TTC549 (cell line): ENCODE data around the gene RRAD.
"Not testable (repeated sequence)": the region's sequence is repeated elsewhere in the genome, so short reads cannot be mapped to it uniquely, and the experiment has no call there.

Source experiments
- FAIRE-seq: peaks from 2 replicates; lab custom pipeline; 2012; peaks lifted over from hg19 to GRCh38; lab: Jason Lieb, UNC

The RRAD gene

DNA sequence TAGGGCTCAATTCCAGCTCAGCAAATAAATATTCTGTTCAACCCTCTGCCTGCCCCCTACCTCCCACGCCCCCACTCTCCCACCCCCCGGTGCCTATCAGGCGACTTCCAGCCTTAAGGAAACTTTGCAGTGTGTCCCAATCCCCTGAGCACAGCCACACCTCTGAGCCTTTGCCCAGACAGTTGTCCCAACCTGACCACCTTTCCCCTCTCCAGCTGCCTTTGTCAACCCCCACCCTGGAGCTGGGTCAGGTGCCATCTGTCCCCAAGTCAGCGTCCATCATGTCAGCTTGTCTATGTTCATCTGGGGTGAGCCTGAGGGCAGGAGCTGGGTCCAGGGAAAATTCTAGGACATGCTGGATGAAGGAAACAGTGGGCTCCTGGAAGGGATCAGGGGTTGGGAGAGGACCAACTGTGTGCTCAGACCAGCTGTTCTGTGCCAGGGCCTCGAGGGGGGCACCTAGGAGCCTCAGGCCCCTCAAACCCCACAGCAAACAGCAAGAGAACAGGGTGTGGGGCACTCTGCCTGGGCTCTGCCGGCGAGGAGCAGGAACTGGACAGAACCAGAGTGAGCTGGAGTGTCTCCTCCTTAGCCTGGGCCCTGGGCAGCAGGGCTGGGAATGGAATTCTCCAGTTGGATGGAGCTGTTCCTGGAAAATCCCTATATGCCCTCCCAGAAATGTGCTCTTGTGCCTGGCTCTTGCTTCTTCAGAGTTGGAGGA is 24.5 kb downstream of the RRAD start:
- no peak for FAIRE-seq

GRCh38 chr16:66899945-66900710 is 25.2 kb downstream of the RRAD start:
- FAIRE-seq = no peak

DNA sequence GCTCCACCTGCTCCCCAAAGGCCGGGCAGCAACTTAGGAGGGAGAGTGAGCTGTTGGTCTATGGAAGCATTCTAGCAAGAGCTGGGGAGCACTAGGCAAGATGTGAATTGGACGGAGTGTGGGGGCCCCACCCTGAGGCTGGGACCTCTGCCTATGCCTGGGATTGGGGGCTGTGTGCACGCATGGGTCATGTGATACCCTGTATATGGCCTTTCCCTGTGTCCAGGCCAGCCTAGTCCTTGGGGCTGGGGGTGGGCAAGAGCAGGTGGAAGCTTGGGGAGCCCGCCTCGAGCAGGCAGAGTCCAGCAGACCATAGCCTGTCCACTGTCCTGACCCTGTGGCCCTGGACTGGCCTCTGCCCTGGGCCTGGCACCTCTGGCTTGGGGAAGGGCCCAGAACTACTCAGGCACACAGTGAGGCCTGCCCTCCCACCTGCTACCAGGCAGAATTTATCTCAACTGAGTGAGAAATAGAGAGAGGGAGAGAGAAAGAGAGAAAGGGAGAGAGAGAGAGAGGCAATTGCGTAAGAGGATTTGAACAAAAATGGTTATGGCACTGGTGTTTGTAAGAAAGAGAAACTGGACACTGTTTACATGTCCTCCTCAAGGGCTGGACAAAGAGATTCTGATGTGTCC is 25.9 kb downstream of the RRAD start:
- no peak for FAIRE-seq

DNA sequence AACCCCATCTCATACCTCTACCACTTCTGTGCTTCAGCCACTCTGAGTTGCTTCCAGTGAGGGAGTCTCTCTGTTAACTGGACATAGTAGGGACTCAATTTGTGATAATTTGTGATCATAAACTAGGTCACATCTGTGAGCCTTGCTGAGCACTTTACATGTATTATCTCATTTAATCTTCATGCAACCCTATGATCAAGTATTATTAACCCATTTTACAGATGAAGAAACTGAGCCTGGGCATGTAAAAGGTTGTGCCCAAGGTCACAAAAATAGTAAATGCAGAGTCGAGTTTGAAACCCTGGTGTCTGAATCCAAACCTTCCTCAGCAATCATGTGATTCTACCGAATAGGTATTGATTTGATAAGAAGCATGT is 26.4 kb downstream of the RRAD start:
- FAIRE-seq = no peak

- no peak for FAIRE-seq
Observed at GRCh38 chr16:66898207-66898606, 27.1 kb downstream of the RRAD start.

DNA sequence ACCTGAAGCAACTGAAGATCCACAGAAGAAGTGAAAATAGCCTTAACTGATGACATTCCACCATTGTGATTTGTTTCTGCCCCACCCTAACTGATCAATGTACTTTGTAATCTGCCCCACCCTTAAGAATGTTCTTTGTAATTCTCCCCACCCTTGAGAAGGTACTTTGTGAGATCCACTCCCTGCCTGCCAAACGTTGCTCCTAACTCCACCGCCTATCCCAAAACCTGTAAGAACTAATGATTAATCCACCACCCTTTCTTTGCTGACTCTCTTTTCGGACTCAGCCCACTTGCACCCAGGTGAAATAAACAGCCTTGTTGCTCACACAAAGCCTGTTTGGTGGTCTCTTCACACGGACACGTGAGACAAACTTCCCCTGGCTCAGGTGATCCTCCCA is 28.7 kb downstream of the RRAD start:
- not testable (repeated sequence) for FAIRE-seq

- FAIRE-seq = no peak
Observed at GRCh38 chr16:66895999-66896398, 29.3 kb downstream of the RRAD start.

DNA sequence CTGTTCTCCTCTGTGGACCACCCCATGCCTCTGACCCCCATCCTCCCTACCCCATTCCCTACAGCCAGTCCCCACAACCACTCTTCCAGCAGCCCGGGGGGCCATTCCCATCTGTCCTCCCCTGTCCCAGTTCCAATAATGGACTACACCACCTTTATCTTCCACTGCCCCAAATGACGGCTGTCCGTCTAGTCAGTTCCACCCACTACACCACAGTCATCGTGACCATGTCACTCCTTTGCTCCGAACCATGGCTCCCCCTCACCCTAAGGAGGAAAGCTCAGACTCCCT is 29.7 kb downstream of the RRAD start:
- no peak for FAIRE-seq

DNA sequence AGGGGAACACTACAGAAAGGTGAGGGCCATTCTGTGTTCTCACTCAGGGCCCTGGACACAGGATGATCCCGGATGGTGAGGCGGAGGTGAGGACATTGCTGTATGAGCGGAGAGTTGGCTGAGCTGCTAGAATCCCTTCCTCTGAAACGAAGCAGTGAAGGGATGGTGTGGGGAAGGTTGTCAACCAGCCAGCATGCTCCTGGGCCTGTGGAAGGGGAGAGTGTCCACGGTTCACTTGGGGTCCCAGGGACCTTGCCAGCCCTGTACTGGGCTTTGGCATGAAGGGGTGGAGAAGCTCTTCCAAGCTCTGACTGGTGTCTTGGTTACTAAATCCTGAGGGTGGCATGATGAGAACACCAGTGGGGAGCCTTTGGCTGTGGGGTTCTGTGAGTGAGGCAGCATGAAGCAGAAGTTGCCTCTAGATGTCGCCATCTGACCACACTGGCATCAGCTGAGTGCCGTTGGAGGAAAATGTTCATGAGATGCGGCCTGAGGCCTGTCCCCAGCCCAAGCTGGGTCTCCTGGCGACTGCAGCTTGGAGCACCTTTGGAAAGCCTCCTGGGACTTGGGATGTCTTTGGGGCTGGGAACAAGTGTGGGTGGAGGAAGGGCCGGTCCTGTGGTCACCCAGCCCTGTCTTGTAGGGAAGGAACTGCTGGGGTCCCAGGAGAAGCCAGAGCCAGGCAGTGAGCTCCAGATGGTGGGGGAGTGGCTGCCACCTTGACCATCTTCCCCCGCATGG is 30.2 kb downstream of the RRAD start:
- FAIRE-seq = no peak

DNA sequence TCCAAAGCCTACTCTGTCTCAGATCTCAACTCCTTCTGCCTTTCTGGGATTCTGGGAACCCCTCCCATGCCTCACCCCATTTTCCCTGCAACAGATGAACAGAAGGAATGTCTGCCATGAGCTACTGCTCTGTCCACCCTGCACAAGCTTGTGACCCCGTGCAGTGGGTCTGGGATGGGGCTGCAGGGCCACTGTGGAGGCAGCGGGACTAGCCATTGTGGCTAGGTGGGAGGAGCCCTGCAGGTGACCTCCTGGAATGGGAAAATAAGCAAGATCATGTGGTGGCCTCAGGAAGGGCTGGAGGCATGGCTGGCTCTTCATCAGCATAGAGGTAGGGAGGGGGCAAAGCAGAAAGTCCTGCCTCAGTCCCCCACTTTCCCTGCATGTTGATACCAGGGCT is 31.3 kb downstream of the RRAD start:
- FAIRE-seq = no peak

DNA sequence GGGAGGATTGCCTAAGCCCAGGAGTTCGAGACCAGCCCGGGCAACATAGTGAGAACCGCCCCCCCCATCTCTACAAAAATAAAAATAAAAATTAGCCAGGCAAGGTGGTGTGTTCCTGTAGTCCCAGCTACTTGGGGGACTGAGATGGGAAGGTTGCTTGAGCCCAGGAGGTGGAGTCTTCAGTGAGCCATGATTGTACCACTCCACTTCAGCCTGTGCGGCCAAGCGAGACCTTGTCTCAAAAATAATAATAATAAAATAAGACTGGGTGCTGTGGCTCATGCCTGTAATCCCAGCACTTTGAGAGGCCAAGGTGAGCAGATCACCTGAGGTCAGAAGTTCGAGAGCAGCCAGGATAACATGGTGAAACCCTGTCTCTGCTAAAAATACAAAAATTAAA is 33.5 kb downstream of the RRAD start:
- no peak for FAIRE-seq

DNA sequence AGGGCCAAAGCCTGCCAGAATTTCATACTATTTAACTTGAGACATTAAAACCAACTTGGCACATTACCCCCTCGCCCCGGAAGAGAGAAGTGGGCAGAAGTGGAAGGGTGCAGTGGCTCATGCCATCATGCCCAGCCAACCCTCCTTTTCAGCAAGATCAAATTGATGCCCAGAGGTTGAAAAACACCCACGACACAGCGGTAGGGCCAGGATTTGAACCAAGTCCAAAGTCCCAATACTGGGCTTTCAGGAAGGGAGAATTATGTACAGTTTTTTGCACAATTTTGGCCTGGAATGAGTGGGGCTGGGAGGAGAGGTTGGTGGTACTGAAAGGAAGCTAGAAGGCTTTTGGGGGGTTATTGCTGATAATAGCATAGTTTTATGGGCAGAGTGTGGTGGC is 34.0 kb downstream of the RRAD start:
- FAIRE-seq = no peak

DNA sequence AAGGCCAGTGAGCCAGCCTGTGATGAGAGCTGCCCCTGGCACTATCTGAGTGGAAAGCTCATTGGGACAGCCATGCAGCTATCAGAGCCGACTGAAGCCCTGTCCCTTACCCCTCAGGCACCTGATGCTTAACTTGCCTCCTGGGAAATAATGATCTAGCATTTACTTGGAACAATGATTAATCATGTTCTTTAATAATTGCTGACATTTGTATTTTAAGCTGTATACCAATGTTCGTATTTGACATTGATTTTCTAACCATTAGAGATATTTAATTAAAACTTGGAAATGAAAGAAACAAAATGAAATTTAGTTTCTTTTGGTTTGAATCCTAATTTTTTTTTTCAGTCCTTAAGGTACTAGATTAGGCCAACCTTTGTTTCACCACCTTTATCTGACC is 34.5 kb downstream of the RRAD start:
- no peak for FAIRE-seq

DNA sequence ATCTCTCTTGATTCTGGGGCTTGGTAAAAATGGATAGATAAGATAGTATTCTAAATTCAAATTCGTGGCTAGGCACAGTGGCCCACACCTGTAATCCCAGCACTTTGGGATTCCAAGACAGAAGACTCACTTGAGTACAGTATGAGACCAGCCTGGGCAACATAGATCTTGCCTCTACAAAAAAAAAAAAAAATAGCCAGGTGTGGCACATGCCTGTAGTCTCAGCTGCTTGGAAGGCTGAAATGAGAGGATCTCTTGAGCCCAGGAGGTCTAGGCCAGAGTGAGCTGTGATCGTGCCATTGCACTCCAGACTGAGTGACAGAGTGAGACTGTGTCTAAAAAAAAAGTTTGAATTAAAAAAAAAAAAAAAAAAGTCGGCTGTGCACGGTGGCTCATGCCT is 35.7 kb downstream of the RRAD start:
- no peak for FAIRE-seq

GRCh38 chr16:66888647-66889615 is 36.4 kb downstream of the RRAD start:
- no peak for FAIRE-seq

DNA sequence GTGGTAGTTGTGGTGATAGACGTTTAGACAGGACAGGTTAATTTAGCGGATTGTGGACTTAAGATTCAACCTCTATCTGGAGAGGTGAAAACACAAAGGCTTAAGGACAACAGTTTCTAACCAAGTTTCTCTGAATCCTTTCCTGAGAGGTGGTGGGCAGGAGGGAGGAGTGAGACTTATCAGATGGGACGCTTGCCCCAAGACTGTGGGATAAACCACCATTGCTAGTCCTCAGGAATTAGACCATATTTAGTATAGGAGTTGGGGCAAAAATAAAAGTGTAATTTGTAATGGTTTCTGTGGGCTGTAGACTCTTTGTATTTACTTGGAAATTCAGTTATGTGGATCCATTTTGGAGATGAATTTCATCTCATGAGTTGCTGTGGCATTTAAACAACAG is 38.4 kb downstream of the RRAD start:
- FAIRE-seq = no peak

DNA sequence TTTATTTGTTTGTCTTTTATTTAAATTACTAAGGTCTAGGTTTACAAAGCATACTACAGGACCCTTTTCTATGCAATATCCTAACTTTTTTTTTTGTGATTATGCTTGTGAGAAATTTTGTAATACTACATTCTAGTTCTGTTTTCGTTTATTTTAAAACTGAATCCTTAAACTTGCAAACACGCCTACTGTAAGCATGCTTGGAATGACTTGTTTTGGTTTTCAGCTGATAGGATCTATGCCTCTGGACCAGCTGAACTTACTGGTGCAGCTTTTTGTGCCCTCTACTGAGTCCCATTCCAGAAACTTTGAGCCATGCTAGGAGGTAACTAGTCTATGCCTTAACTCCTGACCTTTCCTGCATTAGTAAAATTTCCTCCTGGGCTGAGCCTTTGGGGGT is 39.0 kb downstream of the RRAD start:
- no peak for FAIRE-seq

- FAIRE-seq = no peak
Observed at GRCh38 chr16:66885491-66885890, 39.8 kb downstream of the RRAD start.

- no peak for FAIRE-seq
Observed at GRCh38 chr16:66882702-66883101, 42.6 kb downstream of the RRAD start.

- FAIRE-seq = no peak
Observed at GRCh38 chr16:66881964-66882508, 43.3 kb downstream of the RRAD start.

- no peak for FAIRE-seq
Observed at GRCh38 chr16:66881560-66881959, 43.8 kb downstream of the RRAD start.

GRCh38 chr16:66881014-66881417 is 44.3 kb downstream of the RRAD start:
- no peak for FAIRE-seq
